Measurements from ENCODE around the gene CDAN1.
A peak's percentile ranks its signal among the peaks of the same experiment; 100 is the strongest.
"Not testable (repeated sequence)": the region's sequence is repeated elsewhere in the genome, so short reads cannot be mapped to it uniquely, and the experiment has no call there.

The CDAN1 gene

GRCh38 chr15:42736793-42737528, at the start of gene CDAN1:
TSS of gene CDAN1 (minus strand) at chr15:42737128. CDS start at chr15:42737102, 26 bp downstream.
- peak; percentile 95 for DNase-seq

- DNase-seq = no peak
Measured at GRCh38 chr15:42785569-42785968, 48.6 kb upstream of the CDAN1 start.

GRCh38 chr15:42784705-42785104, 47.8 kb upstream of the CDAN1 start:
- DNase-seq = no peak

DNA sequence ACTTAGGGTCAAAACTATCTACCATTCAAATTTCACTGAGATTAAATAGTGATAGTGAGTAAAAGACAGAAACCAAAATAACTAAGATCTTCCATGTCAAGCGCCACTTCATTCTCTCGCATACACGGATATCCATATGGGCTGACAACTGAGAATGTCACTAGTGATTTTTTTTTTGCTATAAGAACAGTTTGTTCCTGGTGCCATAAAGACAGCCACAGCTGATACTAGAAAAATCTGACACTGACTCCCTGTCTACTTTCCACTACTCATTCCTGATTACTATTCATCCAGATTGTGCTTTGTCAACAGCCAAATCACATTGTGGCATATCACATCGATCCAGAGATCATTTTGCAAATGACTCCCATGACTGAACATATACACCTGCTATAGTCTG, 45.8 kb upstream of the CDAN1 start:
- DNase-seq = no peak

- no peak for DNase-seq
Measured at GRCh38 chr15:42775416-42775815, 38.5 kb upstream of the CDAN1 start.

DNA sequence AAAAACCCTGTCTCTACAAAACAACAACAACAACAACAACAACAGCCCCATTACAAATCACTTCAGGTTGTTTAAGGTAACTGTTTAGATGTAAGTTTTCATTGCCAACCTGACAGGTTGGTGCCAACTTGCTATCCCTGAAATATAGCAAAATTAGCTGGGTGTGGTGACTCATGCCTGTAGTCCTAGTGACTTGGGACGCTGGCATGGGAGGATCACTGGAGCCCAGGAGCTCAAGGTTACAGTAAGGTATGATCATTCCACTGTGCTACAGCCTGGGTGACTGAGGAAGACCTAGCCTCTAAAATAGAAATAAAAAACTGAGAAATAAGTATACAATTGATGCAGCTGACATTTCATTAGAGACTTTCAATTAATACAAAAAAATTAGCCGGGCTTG, 36.0 kb upstream of the CDAN1 start:
- DNase-seq = no peak

DNA sequence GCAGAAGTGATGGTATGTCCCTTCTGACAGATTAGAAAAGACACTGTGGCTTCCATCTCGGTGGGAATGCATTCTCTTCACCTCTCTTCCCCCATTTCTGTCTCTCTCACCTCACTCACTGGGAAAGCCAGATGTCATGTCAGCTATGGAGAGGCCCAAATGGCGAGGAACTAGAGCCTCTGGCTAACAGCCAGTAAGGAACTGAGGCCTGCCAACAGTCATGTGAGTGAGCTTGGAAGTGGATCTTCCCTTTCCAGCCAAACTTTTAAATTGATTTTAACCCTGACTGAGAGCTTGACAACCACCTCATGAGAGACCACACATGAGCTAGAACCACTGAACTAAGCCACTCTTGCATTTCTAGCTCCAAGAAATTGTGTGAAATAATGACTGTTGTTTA, 35.2 kb upstream of the CDAN1 start:
- DNase-seq = no peak

GRCh38 chr15:42766109-42766508, 29.2 kb upstream of the CDAN1 start:
- DNase-seq = not testable (repeated sequence)

DNA sequence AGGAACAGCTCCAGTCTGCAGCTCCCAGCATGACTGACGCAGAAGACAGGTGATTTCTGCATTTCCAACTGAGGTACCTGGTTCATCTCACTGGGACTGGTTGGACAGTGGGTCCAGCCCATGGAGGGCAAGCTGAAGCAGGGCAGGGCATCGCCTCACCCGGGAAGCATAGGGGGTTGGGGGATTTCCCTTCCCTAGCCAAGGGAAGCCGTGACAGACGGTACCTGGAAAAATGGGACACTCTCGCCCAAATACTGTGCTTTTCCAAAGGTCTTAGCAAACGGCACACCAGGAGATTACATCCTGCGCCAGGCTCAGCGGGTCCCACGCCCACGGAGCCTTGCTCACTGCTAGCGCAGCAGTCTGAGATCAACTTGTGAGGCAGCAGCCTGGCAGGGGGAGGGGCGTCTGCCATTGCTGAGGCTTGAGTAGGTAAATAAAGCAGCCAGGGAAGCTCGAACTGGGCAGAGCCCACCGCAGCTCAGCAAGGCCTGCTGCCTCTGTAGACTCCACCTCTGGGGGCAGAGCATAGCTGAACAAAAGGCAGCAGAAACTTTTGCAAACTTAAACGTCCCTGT, 27.3 kb upstream of the CDAN1 start:
- DNase-seq = not testable (repeated sequence)

DNA sequence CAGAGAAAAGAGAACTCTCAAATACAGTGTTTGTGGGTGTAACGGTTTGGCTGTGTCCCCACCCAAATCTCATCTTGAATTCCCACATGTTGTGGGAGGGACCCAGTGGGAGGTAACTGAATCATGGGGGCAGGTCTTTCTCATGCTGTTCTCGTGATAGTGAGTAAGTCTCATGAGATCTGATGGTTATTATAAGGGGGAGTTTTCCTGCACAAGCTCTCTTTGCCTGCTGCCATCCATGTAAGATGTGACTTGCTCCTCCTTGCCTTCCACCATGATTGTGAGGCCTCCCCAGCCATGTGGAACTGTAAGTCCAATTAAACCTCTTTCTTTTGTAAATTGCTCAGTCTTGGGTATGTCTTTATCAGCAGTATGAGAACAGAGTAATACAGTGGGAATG, 24.9 kb upstream of the CDAN1 start:
- not testable (repeated sequence) for DNase-seq

GRCh38 chr15:42760759-42761158, 23.8 kb upstream of the CDAN1 start:
- DNase-seq = no peak

- no peak for DNase-seq
Measured at GRCh38 chr15:42759093-42759492, 22.2 kb upstream of the CDAN1 start.

DNA sequence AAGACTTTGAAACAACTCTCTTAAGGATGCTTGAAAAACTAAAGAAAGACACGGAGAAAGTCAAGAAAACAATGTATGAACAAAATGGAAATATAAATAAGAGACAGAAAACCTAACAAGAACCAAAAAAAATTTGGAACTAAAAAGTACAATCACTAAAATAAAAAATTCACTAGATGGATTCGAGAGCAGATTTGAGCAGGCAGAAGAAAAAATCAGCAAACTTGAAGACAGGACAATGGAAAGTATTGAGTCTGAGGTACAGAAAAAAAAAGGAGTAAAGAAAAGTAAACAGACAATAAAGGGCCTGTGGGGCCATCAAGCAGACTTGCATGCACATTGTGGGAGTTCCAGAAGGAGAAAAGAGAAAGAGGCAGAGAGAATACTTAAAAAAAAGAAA, 13.4 kb upstream of the CDAN1 start:
- no peak for DNase-seq

DNA sequence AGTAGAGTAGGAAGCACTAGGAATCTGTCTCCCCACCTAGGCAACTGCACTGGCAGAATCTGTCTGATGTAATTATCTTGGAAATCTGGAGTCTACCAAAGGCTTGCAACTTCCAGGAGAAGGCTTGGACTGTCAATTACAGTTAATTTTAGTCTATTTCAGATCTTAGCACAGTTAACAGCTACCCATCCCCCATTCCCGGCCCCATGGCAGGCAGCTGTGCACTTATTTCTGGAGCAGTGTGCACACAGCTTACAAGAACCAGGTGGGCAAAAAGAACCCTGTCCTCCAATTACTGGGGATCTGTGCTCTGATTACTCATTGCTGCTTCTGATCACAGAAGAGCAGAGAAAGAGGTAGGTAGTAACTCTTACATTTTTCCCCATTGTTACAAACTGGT, 12.3 kb upstream of the CDAN1 start:
- DNase-seq = no peak

- no peak for DNase-seq
Measured at GRCh38 chr15:42744195-42744594, 7.3 kb upstream of the CDAN1 start.

DNA sequence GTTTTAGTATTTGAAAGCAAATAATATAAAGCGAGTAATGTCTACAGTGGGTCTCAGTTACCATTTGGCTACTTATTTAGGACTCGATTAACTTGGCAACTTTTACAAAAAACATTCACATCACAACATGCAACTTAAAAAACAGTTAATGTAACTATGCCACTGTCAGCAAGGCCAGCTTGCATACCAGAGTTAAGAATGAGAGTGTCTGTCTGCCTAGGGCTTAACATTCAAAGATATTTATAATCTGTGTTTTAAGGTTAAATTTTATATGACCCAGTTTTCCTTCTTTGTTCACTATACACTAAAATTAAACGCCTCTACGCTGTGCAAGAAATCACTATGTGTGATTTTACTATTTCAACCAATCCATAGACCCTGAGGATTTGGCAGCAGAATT, 5.2 kb upstream of the CDAN1 start:
- DNase-seq = no peak

DNA sequence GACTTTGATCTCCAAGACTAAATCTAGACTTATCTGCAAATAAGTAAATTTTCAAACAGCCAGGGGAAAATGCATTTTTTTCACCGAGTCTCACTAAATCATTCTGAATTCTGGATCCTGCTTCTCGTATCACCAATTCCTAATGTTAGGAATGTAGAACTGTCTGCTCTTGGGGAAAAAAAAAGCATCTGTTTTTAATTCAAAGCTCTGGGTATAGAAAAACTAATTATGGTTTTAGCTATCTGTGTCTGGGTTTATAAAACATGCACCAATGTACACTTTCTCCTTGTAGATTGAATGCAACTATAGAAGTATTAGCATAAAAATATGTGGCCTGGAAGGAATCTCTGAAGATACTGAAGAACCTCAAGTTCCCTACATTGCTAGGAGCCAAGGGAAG, 4.8 kb upstream of the CDAN1 start:
- DNase-seq = no peak

DNA sequence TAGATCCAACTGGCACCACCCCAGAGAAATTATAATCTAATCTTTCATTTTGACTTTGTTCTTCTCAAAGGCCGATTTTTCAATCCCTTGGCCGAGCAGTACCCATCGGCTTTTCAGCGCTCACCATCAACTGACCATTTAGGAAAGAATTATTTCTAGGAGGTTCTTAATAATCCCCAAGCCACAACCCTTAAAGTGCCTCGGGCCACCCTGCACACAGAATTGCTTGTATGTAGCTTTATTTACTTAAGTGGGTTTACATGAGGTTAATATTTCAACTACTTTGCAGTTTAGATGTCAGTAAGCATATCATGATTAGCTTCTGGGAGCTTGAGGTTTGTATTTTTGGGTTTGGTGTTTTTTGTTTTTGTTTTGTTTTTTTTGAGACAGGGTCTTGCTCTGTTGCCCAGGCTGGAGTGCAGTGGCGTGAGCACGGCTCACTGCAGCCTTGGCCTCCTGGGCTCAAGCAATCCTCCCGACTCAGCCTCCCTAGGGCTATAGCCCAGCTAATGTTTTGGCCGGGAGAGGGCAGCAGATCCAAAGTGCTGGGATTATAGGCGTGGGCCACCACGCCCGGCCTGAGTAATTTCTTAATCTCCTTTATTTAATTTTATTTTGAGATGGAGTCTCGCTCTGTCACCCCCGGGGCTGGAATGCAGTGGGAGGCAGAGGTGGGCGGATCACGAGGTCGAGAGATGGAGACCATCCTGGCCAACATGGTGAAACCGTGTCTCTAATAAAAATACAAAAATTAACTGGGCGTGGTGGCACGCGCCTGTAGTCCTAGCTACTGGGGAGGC, 801 bp upstream of the CDAN1 start:
- DNase-seq = no peak

DNA sequence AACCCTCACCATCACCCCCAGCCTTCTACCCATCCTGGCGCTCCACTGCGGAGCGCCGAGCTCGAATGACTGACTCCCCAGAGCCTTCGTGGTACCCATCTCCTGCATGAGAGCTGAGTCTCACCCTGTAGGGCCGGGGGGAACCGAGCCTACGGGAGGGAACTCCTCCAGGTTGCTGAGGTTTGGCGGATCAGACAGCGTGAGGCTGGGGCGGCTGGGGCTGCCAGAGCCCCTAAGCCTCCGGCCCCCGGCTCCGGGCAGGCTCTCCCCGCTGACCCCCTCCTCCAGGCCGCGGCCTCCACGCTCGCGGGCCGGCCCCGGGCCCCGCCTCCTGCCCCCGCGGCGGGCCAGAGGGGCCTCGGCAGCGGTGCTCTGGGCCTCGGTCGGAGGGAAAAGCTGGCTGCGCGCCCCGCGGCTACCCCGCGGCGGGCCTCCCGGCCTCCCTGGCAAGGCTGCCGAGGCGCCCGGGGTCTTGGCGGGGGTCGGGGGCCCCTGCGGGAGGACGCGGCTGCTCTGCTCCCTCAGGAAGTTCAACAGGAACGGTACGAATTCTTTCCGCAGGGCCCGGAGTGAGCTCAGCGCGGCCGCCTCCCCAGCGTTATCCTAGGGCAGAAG, 643 bp downstream of the CDAN1 start:
- DNase-seq = peak; percentile 19

GRCh38 chr15:42735382-42736165, 1.4 kb downstream of the CDAN1 start:
- no peak for DNase-seq

GRCh38 chr15:42734076-42734672, 2.8 kb downstream of the CDAN1 start:
- no peak for DNase-seq

DNA sequence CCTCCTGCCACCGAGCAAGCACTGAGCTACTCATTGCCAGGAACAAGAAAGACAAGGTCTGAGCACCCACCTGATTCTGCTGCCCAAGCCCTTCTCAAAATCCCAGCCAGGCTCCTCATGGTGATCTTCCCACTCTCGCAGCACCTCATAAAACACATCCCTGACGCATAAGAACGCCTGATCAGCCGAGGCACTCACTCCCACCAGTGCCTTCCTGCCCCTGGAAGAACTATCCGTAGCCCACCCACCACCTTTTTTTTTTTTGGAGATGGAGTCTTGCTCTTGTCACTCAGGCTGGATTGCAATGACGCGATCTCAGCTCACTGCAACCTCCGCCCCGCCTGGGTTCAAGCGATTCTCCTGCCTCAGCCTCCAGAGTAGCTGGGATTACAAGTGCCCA, 3.9 kb downstream of the CDAN1 start:
- DNase-seq = no peak

Data from activated CD4-positive, alpha-beta T cell treated with anti-CD3 and anti-CD28 coated beads, Interleukin-2, Interleukin-6, amounts not matched to agents 100 ng/mL and 50 ng/mL, durations not matched to agents 16 hours and 8 hours (primary cell).